K562 (cell line): ENCODE measurements around the gene CHSY1. TPM values are rescaled to one million over a fixed set of nuclear protein-coding genes. Genes with fewer than 3 reads are reported as not detected.

Experiments
- FOSL1 ChIP-seq: fragments of 200-800 bp; sonication (Bioruptor generic); conservative IDR thresholded peaks from 2 replicates; pipeline ENCODE4 v1.6.1; 2016; ENCODE audit warnings: missing genetic modification characterization, missing compliant biosample characterization
- FUS ChIP-seq: fragments of 200-400 bp; formaldehyde crosslinking; optimal IDR thresholded peaks from 2 replicates; pipeline ENCODE3; 2017; ENCODE audit warnings: low read depth, low read length
- GATAD2A ChIP-seq: fragments of 450-650 bp; IDR thresholded peaks from 2 replicates; pipeline ENCODE4 v1.6.1; 2017
- KLF10 ChIP-seq: fragments of 250-450 bp; sonication (Bioruptor Pico); IDR thresholded peaks from 2 replicates; pipeline ENCODE4 v1.6.1; 2021; ENCODE audit warnings: matching md5 sums
- MEIS2 ChIP-seq: fragments of 450-650 bp; IDR thresholded peaks from 2 replicates; pipeline ENCODE4 v1.6.1; 2014; ENCODE audit warnings: mild to moderate bottlenecking; ENCODE audit not compliant: partially characterized antibody
- NR3C1 ChIP-seq: sonication (generic); formaldehyde crosslinking; IDR thresholded peaks from 2 replicates; pipeline ENCODE4 v1.8.1; 2022; ENCODE audit warnings: missing genetic modification reagents
- POLR2H ChIP-seq: IDR thresholded peaks from 2 replicates; pipeline ENCODE4 v1.6.1; 2016; ENCODE audit warnings: missing genetic modification characterization, low read depth, mild to moderate bottlenecking, control low read depth, missing compliant biosample characterization, moderate library complexity
- RBBP5 ChIP-seq: fragments of 200-600 bp; sonication (generic); IDR thresholded peaks from 2 replicates; pipeline ENCODE4 v1.6.1; 2012; ENCODE audit warnings: borderline replicate concordance, mild to moderate bottlenecking, low read length, control low read depth, inconsistent platforms; ENCODE audit not compliant: insufficient read depth, poor library complexity, severe bottlenecking
- SREBF2 ChIP-seq: sonication (generic); formaldehyde crosslinking; IDR thresholded peaks from 2 replicates; pipeline ENCODE4 v1.4.0; 2020; ENCODE audit warnings: mild to moderate bottlenecking, missing genetic modification reagents
- ZKSCAN1 ChIP-seq: fragments of 150-350 bp; IDR thresholded peaks from 2 replicates; pipeline ENCODE4 v1.6.1; 2016; ENCODE audit warnings: low read depth, low read length
- ZNF134 ChIP-seq: fragments of 250-450 bp; sonication (Bioruptor Pico); conservative IDR thresholded peaks from 2 replicates; pipeline ENCODE4 v1.4.0; 2020
- ZNF184 ChIP-seq: sonication (generic); formaldehyde crosslinking; IDR thresholded peaks from 2 replicates; pipeline ENCODE4 v1.5.0; 2020; ENCODE audit warnings: missing genetic modification reagents
- ZNF263 ChIP-seq: sonication (generic); formaldehyde crosslinking; IDR thresholded peaks from 2 replicates; pipeline ENCODE4 v1.8.0; 2022; ENCODE audit warnings: mild to moderate bottlenecking, missing genetic modification reagents, borderline replicate concordance
- ZNF561 ChIP-seq: fragments of 450-650 bp; formaldehyde crosslinking; conservative IDR thresholded peaks from 2 replicates; pipeline ENCODE4 v1.4.0; 2020; ENCODE audit warnings: mild to moderate bottlenecking, moderate library complexity
- polyA plus RNA-seq, 8 experiments: library from polyadenylated mRNA; depleted of rRNA in 4 of 8; stranded (reverse) in 5 of 8; unstranded in 3 of 8; fragments of >200 nt; fragmentation: Nextera tagmentation in 2 of 8; fragmentation: Illumina TruSeq in 1 of 8; extraction: Ambion mirVana in 2 of 8; extraction: Trizol in 1 of 8; gene quantifications; 2 replicates each; pipeline versions ENCODE4 v1.2.1 to v1.2.3, GENCODE V29; 2011 to 2014; ENCODE audit warnings: inconsistent platforms in 1 of 8, missing spikeins in 1 of 8
- total RNA-seq, 7 experiments: library from RNA; depleted of rRNA in 6 of 7; stranded (reverse); fragments of >200 nt in 6 of 7; fragmentation: Illumina TruSeq in 2 of 7; extraction: Trizol in 2 of 7; gene quantifications; 2 replicates each; pipeline versions ENCODE4 v1.2.1 to v1.2.3, GENCODE V29; 2011 to 2021; ENCODE audit warnings: low replicate concordance in 1 of 7
- TF ChIP-seq, protein P1 (sequence below): sonication (generic); formaldehyde crosslinking; IDR thresholded peaks from 2 replicates; pipeline ENCODE4 v1.8.1; 2022; ENCODE audit warnings: missing genetic modification reagents
- TF ChIP-seq, protein P2 (sequence below): fragments of 250-450 bp; sonication (Bioruptor Pico); IDR thresholded peaks from 2 replicates; pipeline ENCODE4 v1.6.1; 2021; ENCODE audit warnings: mild to moderate bottlenecking
- TF ChIP-seq, protein P3 (sequence below), 2 experiments: fragments of 450-650 bp; IDR thresholded peaks; 2 replicates each; pipeline ENCODE4 v1.6.1; 2016; ENCODE audit warnings: mild to moderate bottlenecking in 2 of 2, borderline replicate concordance in 1 of 2, low read depth in 1 of 2, moderate library complexity in 1 of 2

CHSY1 gene
- total and polyA plus RNA-seq, 9 of the 15 experiments (the other 6 are each of a cell fraction or from before 2014, with no cell fraction given), result 7.0 to 16.4 (median 13.4) TPM

DNA sequence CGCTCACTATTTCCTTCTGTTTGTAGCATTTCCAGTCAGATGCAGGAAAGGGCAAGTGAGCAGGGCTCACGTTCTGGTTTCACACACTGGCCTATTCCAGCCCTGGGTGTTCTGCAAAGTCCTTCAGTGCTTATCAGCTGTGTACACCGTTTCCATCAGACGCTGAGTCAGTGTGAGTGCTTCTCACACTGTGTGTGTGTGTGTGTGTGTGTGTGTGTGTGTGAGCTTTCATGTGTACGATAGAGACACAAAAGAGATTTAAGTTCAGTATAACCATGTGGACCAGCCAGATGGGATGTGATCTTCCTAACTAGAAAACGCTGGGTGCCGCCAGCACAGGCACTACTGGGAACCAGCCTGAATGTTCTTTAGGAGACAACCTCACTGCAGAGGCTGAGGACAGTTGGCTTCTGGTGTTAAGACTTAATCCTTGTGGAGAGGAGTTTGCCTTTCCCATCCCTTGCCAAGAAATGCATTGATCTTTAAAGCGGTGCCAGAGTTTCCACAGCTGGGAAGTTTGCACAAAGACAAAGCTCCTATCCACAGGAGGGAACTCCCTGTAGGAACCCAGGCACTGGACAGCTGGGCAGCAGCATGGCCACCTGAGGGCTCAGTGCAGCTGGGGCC, 3.9 kb upstream of the CHSY1 start (continued):
- TF ChIP-seq, protein P1, sequence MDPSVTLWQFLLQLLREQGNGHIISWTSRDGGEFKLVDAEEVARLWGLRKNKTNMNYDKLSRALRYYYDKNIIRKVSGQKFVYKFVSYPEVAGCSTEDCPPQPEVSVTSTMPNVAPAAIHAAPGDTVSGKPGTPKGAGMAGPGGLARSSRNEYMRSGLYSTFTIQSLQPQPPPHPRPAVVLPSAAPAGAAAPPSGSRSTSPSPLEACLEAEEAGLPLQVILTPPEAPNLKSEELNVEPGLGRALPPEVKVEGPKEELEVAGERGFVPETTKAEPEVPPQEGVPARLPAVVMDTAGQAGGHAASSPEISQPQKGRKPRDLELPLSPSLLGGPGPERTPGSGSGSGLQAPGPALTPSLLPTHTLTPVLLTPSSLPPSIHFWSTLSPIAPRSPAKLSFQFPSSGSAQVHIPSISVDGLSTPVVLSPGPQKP, result no peak
- TF ChIP-seq, protein P2, sequence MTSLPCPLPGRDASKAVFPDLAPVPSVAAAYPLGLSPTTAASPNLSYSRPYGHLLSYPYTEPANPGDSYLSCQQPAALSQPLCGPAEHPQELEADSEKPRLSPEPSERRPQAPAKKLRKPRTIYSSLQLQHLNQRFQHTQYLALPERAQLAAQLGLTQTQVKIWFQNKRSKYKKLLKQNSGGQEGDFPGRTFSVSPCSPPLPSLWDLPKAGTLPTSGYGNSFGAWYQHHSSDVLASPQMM (CRISPR knock-in tag), result no peak
- TF ChIP-seq MEIS2, result peak; percentile 57
- no peak for TF ChIP-seq ZNF561 (CRISPR knock-in tag)
- TF ChIP-seq ZNF184, result no peak
- TF ChIP-seq NR3C1 (CRISPR knock-in tag), result no peak
- TF ChIP-seq POLR2H (tag), result no peak
- TF ChIP-seq ZNF134, result no peak
- no peak for TF ChIP-seq RBBP5
- TF ChIP-seq, protein P3, sequence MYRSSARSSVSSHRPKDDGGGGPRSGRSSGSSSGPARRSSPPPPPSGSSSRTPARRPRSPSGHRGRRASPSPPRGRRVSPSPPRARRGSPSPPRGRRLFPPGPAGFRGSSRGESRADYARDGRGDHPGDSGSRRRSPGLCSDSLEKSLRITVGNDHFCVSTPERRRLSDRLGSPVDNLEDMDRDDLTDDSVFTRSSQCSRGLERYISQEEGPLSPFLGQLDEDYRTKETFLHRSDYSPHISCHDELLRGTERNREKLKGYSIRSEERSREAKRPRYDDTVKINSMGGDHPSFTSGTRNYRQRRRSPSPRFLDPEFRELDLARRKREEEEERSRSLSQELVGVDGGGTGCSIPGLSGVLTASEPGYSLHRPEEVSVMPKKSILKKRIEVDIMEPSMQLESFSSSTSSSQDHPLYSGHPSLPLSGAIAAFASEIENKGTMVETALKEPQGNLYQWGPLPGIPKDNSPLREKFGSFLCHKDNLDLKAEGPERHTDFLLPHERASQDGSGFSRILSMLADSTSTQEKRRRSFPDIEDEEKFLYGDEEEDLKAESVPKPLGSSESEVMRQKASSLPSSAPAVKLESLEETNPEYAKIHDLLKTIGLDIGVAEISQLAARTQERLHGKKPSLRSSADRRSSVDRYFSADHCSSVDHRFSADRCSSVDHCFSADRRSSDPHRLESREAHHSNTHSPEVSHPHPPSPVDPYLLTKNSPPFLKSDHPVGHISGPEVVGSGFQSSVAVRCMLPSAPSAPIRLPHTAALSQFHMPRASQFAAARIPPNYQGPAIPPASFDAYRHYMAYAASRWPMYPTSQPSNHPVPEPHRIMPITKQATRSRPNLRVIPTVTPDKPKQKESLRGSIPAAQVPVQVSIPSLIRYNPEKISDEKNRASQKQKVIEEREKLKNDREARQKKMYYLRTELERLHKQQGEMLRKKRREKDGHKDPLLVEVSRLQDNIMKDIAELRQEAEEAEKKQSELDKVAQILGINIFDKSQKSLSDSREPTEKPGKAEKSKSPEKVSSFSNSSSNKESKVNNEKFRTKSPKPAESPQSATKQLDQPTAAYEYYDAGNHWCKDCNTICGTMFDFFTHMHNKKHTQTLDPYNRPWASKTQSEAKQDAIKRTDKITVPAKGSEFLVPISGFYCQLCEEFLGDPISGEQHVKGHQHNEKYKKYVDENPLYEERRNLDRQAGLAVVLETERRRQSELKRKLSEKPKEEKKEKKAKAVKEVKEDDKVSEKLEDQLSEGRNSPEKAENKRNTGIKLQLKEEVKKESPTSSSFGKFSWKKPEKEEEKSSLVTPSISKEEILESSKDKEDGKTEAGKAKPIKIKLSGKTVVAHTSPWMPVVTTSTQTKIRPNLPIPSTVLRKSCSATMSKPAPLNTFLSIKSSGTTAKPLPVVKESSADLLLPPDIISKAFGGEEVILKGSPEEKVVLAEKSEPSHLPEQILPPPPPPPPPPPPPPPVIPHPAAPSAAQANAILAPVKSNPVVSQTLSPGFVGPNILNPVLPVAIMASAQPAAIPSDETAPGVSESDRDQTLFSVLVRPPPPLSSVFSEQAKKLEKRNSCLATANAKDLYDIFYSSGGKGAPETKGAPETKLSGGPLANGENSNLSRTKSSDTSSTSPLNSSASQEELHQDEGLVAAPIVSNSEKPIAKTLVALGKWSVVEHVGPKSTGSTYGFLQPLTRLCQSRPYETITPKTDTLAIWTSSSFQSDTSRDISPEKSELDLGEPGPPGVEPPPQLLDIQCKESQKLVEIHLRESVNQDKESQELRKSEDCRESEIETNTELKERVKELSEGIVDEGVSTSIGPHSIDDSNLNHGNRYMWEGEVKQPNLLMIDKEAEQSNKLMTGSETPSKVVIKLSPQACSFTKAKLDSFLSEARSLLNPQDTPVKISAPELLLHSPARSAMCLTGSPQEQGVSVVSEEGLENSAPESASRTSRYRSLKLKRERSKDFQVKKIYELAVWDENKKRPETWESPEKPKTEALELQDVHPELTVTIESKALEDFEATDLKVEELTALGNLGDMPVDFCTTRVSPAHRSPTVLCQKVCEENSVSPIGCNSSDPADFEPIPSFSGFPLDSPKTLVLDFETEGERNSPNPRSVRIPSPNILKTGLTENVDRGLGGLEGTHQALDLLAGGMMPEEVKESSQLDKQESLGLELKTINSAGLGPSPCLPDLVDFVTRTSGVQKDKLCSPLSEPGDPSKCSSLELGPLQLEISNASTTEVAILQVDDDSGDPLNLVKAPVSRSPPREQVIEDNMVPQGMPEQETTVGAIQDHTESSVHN (IDR thresholded peaks at IDR 0.05; ENCODE audit: borderline replicate concordance in 1 of 2, low read depth in 1 of 2), result peak in 1 of 2 experiments; percentile 82; a peak in 2 of 4 replicates
- TF ChIP-seq ZKSCAN1, result no peak
- TF ChIP-seq FOSL1 (tag), result peak; percentile 98
- no peak; the same call in 1 of the 2 replicates for TF ChIP-seq ZNF263 (CRISPR knock-in tag)
- TF ChIP-seq SREBF2, result no peak
- TF ChIP-seq KLF10 (CRISPR knock-in tag), result no peak
- no peak for TF ChIP-seq FUS
- TF ChIP-seq GATAD2A, result peak; percentile 97
